NCI-H2227 (cell line): ENCODE data around the gene GUCD1.
A peak's percentile ranks its signal among the peaks of the same experiment; 100 is the strongest.

Source experiments
- DNase-seq: peaks from one replicate; lab custom pipeline; 2025; ENCODE audit not compliant: unreplicated experiment; lab: John Stamatoyannopoulos, UW

GUCD1 gene

DNA sequence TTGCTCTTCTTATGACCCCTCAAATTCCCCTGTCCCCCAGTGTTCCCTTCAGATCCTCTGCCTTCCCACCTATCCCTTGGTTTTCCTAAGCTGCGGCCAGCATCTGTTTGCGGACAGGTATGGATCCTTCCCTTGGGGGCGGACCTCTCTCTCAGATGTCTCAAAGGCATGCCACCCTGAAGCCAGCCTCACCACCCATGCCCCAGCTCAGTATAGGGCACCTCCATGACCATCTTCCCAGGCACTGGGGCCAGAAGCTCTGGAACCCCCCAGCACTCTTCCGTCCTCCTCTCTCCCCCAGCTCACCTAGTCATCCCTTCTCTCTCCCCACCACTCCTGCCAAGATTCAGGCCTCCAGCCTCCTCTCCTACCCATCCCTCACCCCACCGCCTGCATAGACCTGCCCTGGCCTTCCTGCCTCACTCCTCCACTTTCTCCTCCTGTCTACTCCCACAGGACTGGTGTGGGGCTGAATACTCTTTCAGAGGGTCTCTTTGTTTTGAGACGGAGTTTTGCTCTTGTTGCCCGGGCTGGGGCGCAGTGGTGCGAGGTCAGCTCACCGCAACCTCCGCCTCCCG, 35.7 kb upstream of the GUCD1 start:
- no peak for DNase-seq

DNA sequence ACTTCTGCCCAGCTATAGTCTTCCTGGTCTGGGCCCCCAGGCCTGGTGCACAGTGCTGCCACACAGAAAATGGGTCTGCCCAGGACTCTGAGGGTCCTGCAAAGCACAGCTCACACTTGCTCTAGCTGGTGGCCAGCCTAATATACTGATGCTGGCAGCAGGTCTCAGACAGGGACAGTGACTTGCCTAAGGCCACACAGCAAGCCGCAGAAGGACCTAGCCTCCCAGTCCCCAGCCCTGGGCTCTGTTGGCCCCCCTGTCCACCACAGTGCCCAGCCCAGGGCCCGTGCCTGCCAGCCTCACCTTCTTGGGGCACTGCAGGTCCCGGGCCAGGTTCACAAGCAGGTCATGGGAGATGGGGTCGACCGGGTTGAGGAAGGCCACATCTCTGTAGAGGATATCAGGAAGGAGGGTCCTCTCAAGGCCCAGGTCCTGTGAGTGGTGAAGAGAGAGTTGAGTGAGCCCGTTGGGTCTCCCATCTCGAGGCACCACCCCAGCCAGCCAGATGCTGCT, 34.6 kb upstream of the GUCD1 start:
- no peak for DNase-seq

DNA sequence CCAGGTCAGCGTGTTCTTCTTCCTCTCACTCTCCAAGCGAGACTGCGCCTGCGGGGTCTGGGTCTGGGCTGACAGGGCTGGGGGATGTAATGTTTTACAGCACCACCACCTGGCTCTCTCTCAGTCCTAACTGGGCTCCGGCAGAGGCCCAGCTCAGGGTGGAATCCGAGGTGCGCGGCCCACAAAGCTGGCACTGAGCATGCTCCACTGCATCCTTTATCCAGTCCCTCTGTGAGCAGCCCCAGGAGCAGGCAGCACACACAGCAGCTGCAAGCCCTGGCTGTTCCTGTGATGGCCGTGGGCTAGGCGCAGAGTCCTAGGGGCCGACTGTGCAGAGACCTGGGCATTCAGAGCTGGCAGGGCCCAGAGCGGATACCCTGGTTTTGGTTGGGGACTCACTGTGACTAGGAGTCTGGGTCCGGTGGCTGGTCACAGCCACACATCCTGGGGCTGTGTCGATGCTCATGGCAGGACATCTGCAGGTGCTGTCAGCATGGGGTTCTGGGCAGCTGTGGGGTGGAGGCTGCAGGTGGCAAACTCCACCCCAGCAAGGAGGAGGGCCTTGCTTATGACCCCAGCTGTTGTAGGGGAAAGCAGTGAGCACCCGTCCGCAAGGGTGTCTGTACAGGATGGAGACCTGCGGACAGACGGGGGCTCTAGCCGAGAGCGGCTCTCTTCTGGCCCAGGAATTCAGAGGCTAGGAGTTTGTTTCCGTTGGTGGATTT, 34.0 kb upstream of the GUCD1 start:
- DNase-seq = no peak

DNA sequence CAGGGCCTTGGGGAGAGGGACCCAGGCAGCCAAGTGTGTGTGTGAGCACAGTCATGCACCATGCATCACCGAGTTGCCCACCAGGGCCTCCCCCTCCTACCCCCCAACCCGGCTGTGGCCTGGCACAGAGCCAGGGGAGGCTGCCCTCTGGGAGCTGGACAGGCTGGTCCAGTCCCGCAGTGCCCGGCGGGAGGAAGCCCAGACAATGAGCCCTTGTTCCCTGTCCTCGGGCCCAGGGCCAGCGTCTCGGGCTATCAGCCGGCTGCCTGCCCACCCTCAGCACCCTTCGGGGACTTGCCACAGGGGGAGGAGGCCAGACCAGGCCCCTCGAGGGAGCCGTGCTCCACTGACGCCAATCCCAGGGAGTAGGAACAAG, 33.4 kb upstream of the GUCD1 start:
- DNase-seq = no peak

DNA sequence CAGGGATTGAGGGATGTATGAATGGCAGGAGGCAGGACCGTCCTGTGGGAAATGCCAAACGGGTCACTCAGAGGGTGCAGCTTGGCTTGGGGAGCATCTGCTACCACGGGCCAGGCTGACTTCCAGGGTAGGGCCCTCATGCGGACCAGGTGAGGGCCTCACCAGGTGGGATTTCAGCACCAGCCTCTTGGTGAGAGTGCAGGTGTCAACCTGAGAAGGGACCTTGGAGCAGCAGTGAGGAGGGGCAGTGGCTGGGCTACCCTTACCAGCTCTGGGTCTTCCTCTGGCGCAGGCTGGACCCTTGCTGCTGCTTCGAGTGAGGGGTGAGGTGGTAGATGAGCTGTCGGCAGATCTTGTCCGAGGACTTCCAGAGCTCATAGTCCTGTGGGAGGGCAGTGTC, 33.0 kb upstream of the GUCD1 start:
- DNase-seq = no peak

DNA sequence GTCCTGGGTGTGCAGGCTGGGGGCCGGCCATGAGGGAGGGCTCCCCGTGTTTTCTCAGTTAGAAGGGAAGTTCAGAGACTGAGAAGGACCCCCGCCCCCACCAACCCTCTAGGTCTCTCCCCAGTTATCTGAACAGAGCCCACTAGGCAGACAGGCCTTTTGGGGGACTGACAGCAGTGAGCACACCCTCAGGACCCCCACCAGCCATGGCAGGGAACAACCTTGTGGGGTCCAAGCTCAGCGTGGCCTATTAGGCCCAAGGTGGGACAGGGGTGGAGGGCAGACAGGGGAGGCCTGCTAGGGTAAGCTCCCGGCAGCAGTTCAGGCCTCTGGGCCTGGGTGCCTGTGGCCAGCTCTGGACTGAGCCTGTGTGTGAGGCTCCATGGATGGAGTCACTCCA, 32.3 kb upstream of the GUCD1 start:
- DNase-seq = no peak

DNA sequence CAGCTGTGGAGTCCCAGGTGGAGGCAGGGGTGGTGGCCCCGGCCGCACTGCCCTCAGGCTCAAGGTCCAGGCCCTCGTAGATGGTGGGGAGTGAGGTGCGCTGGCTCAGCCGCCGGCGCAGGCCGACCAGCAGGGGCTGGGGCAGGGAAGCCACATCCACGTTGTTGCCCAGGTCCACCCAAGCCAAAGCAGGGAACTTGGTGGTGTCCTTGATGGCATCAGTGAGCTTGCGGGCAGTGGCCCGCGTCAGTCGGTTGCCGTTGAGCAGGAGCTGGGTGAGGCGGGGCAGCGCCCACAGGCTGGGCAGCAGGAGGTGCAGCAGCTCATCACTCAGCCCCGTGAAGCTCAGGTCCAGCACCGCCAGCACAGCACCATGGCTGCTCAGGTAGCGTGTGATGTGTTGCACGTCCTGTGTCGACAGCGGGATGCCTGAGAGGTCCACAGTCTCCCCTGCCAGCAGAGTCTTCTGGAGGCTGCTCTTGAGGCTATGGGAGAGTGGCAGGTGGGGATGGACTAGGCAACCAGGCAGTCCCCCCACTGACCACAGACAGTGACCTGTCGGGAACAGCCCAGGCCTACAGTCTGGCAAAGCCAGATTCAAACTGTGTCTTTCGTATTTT, 31.1 kb upstream of the GUCD1 start:
- no peak for DNase-seq

DNA sequence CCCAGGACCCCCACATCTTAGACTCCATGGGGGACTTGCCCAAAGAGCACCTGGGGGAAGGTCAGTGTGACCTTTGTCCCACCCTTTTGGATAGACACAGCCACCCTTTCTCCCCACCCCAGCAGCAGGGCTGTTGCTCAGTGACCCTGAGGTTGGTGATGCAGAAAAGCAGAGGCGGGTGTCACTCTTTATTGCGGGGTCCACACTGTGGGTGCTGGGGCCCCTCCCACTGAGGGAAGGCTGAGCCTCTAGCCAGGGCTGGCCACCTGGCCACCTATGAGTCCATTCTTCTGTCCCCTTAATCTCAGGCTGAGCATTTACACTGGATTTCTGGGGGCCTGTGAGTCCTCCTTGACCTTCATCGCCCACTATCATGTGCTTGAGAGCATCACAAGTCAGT, 30.5 kb upstream of the GUCD1 start:
- DNase-seq = no peak

DNA sequence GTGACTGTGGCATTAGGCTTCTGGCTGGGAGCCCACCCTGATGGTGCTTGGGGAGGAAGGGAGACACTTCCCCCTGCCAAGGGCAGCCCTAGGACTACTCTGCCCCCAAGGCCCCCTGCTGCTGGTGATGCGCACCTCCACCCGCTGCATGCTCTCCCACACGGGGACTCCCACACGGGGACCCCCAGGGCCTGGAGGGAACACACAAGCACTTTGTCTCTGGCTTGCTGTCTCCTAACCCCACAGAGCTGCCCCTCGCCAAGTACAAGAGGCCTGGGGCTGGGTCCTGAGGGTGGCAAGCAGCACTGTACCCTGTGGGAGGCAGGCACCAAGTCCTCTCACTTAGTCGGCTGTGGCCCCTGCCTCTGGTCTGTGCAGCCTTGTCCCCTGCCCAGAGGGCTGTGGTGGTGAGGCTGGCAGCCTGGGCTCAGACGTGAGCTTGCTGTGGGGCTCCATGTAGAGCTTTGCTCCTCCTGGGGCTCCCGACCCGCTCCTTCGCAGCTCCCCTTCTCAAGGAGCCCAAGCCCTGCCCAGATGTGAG, 30.0 kb upstream of the GUCD1 start:
- DNase-seq = no peak

DNA sequence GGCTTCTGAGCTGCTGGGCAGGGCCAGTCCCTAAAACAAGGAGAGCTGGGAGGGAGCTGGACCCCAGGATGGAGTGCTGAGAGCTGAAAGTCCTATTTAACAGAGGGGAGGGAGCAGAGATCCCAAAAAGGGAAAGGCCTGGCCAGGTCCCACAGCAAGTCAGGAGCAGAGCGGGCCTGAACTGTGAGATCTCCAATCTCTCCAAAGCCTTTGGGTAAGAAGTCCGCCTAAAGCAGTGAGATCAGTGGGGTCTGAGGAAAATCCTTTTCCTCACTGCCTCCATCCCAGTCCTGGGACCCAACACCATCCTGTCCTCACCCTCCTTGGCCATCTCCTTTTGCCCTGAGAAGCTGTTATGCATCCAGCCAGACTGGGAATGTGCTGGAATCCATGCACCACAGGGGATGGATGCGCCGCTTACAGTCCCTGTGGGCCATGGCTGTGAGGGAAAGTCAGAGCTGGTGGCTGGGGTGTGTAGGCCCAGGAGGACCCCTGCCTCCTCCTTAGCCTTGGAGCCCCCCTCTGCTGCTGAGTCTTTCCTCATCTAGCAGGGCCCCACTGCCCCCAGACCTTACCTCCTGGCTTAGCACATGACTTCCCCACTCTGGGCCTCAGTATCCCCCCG, 29.3 kb upstream of the GUCD1 start:
- DNase-seq = no peak

DNA sequence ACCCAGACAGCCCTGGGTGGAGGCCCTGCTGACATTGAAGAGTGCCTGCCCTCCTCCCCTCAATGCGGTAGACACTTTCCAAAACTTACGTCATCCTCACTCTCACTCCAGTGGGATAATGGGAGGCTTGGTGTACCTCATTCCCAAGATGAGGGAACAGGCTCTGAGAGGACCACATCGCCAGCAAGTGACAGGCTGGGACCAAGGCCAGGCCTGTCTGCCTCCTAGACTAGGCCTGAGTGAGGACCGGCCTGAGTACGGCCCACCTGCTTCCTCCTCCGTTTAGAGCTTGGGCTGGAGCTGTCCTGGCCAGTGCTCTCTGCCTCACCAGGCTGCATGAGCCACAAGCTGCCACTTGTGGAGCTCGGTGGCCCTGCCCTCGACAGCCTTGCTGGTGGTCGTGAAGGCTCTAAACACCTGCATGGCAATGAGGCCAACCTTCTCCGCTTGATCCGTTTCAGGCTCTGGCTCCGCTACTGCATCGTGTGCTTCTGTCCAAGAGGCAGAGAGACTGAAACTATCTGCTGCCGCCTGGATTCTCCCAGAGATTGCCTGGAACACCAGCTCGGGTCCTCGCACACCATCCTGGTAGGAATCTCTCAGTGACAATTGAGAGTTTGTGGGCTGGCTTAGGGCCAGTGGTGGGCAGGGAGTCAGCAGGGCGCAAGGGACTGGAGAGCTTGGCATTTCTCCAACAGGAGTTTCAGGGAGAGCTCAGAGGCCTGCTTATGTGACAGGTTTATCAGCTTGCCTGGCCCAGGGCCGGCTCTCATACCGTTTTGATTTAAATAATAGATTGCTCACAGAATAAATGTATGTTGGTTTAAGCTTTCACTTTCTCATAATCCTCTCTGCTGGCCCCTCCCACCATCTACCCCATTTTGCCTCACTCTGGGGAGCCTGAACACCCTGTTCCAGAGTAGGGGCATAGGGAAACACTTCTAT, 28.6 kb upstream of the GUCD1 start:
- DNase-seq = peak; percentile 37

DNA sequence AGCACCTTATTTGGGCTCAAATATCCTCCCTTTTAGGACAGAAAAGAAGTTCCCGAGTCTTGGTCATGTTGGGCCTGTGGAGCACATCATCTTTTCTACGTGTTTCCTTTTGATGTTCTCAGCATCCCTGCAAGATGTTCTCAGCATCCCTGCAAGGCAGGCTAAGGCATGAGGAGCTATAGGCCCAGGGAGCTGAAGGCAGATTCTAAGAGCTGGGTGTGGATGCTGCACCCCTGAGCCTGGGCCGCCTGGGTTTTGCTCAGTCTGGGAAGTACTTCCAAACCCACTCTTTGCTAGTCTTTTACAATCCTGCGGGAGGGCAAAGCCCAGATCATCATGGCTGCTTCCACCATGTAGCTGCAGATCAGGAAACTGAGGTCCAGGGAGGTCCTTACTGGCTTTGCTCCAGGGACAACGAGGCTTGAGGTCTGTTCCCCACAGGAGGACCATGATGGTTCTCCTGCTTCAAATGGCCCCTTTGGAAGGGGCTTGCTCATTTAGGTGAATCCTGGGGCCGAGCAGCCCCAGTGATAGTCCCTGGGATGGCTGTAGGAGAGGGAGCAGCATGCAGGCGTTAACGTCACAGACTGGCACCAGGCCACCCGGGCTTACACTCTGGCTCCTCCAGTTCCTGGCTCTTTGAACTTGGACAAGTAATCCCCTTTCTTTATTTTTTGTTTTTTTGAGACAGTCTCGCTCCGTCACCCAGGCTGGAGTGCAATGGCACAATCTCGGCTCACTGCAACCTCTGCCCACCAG, 27.3 kb upstream of the GUCD1 start:
- DNase-seq = no peak

DNA sequence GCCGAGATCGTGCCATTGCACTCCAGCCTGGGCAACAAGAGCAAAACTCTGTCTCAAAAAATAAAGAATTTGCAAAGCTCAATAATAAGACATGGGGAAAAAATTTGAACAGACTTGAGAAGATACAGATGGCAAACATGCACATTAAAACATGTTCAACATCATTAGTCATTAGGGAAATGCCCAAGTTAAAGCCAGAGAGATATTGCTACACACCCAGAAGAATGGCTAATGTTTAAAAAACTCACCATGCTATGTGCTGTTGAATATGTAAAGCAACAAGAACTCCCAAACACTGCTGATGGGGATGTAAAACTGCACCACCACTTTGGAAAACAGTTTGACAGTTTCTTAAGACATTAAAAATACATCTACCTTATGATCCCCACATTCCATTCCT, 25.3 kb upstream of the GUCD1 start:
- DNase-seq = no peak

DNA sequence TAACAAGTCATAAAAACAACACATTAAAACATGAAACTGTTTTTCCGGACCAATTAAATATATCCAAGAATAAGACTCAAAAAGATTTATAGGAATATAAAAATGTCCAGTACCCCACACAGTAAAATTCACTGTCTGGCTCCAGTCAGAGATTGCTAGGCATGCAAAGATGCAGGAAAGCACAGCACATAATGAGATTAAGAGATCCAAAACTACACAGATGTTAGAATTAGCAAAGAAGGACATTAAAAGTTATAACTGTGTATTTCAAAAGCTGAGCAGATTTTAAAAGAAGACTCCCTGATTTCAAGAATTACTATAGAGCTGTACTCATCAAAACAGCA, 24.3 kb upstream of the GUCD1 start:
- DNase-seq = no peak

DNA sequence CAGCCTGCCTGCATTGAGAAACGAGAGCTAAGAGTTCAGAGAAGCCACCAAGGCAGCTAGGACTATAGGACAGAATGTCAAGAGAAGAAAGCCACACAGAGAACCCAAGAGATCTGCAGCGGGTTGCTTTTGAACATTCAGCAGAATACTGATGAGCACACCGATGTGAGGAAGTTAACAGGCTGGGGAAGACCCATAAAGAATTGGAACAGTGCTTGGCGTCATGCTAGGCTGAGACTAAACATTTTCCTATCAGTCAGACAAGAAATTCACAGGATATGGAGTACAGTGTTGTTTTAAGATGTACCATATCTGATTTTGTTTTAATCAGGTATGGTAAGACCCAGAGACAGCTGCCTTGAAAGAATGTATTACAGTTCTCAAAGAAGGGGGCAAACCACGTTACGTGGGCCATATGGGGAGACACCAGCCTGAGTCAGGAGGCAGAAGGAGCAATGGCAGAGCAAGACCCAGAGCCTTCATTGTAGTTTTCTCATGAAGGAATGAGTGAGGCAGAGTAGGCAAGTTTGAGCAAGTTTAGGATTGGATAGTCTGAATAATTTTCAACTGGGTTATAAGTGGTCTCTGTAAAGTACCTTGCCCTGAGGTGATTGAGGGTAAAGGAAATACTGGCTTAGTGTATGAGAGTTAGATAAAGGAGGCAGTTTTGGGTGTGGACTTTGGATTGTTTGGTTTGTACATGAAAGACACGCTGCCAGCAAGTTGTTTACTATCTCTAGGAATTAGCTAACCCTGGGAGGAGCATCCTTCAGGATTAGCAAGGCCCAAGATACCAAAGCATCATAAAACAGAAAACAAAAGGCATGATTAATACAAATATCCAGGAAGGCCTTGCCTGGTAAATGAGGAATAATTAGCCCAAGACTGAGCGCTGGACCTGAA, 23.7 kb upstream of the GUCD1 start:
- DNase-seq = no peak

DNA sequence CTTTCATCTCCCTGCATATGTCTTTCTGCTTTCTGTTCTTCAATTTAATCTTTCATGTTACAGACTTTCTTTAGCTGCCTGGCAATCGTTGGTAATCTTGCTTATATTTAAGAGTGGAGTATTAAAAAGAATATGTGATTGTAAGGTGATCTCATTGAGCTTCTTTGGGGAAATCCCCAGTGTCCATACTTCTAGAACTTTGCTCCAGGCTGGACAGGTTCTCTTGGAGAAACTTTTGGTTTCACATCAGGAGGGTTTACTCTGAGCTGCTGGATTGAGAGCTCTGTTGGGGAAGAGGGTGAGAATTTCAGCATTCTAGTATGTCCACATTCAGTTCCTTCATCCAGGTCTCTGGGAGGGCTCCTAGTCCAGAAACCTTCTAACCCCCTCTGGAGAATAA, 21.8 kb upstream of the GUCD1 start:
- DNase-seq = no peak

DNA sequence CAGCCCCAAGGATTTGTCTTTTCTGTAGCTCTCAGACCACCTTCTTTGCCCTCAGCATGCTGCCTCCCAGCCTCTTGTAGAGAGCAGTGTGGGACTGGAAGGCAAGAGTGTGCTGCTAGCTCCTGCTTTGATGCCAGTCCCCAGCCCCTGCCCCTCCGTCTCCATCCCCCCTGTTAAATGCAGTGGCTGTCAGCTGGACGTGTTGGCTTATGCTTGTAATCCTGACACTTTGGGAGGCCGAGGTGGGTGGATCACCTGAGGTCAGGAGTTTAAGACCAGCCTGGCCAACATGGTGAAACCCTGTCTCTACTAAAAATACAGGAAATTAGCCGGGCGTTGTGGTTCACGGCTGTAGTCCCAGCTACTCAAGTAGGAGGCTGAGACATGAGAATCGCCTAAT, 16.3 kb upstream of the GUCD1 start:
- no peak for DNase-seq

DNA sequence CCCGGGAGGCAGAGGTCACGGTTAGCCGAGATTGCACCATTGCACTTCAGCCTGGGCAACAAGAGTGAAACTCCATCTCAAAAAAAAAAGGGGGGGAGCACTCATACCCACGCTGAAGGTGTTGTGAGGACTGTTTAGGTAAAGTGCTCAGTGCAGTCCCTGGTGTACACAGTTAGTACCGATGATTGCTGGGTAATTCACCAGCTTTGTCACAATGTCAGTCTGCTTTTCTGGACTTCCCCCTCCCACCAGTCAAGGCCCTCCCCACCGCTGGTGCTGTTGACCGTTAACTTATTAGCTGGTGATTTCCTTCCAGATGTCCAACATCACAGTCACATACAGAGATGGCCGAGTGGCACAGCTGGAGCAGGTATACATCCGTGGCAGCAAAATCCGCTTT, 12.7 kb upstream of the GUCD1 start:
- no peak for DNase-seq

DNA sequence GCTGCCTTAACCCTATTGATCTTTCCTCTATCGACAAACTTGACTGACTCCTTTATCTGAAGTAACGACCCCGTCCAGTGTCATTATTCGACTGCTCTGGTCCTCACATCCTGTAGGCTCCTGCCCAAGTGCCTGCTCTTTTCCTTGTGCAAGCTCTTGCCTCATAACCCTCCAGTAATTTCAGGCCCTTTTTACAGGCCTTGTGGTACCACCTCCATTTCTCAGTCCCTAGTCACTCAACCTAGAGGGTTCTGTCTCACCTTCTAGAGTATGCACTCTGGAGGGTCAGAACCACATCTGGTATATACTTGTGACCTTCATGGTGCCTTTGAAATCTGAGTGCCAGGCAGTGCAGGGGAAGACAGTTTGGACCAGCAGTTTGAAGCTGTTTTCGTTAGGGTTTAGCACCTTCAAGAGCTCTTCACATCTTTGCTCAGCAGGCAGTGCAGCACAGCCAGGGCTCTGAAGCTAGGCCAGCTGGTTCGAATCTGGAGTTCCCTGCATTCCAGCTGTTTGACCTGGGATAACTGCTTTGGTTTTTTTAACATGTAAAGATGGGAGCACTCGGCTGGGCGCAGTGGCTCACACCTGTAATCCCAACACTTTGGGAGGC, 12.1 kb upstream of the GUCD1 start:
- no peak for DNase-seq
